ELF-1 (cell line): Measurements from ENCODE around the gene CHD9.
A peak's percentile ranks its signal among the peaks of the same experiment; 100 is the strongest.

Source experiments
- DNase-seq: peaks from one replicate; pipeline ENCODE4 v3.0.0-alpha.2; 2016; ENCODE audit warnings: low read depth, low spot score

The CHD9 gene

DNA sequence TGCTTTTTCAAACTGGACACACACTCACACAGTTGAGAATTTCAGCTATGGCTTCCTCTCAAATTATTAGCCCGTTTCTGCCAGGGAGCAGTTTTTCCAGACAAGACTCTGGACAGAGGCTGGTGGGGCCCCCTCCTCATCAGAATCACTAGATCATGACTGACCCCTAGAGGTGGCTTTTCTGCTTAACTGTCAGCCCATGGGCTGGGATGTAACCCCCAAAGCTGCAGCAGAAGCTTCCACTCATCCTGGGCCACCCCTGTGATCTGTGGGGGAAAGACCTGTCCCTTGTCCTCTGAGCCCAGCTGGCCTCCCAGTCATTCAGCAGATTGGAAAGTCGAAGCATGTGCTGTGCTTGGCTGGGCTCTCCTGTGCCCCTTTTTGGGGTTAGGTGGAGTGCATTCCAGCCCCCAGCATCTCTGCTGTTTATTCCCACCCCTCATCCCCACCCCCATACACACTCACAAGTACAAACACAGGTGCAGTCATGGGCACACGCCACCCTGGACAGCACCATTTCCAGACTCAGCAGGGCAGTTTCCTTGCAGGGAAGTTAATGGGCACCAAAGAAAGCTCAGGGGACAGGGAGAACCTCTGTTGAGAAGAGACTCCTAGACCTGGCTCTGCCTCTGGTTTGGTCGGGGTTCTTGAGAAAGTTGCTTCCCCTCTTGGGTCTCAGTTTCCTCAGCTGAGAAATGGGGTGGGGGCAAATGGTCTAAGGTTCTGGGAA, 301.9 kb downstream of the CHD9 start:
- DNase-seq, result peak; percentile 14

DNA sequence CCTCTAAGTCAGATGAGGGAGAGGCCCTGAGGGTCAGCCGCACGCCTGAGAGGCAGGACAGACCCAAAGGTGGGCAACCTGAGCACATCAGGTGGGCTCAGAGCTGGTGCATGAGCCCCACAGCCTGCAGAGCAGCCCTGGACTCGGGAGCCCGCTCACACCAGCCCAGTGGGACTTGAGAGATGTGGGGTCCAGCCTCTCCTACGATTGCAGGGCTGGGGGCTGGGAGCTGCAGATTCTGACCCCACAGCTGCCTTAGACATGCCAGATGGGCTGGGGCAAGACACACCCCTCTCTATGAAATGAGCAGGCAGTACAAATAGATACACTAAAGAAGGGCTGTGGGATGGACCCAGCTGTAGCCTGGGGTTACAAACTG, 302.4 kb downstream of the CHD9 start:
- DNase-seq, result no peak

DNA sequence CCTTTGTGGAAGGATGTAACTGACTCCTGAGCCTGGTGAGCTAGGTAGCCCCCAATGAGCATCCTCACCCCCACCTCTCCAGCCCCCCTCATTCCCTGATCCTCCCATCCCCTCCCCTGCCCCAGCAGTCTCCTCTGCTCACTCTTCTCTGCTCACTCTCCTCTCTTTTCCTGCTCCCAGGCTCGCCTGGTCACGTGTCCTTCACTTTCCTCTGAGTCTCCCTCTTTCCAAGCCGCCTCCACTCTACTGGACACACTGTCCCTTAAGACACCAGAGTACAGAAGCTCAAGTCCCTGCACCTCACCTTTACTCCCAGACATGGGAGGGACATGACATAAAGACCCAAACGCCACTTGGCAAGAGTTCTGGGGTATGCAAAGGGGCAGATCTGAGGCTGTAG, 303.2 kb downstream of the CHD9 start:
- no peak for DNase-seq

DNA sequence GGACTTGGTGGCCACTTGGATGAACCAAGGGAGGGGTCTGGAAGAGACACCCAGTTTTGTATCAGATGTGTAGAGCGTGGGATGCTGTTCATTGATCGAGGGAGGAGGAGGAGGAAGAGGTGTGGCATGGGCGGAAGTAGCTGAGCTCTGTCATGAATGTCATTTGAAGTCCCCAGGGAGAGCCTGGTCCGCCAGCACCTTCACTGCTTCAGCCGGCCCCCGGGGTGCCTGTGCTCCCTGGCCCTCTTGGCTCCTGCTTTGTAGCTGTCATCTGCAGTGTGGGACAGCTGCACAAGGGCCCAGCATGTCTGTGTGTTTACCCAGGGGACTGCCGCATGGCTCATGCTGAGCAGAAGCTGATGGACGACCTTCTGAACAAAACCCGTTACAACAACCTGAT, 304.1 kb downstream of the CHD9 start:
- no peak for DNase-seq

DNA sequence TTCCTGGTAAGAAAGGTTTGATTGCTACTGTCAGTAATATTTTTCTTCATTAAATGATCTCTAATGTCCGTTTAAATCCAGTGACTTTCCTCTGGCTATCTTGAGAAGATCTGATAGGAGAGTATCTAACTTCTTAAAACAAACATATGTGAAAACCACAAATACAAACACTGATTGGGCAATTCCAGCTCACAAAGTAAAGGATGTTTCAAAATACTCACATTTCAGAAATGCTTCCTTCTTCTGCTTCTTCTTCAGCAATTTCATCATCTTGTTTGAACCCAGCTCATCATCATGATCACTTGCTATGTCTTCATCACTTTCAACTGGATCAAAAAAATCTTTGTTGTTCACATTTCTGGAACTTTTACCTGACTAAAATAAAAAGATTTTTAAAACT, 315.1 kb downstream of the CHD9 start:
- DNase-seq, result no peak

DNA sequence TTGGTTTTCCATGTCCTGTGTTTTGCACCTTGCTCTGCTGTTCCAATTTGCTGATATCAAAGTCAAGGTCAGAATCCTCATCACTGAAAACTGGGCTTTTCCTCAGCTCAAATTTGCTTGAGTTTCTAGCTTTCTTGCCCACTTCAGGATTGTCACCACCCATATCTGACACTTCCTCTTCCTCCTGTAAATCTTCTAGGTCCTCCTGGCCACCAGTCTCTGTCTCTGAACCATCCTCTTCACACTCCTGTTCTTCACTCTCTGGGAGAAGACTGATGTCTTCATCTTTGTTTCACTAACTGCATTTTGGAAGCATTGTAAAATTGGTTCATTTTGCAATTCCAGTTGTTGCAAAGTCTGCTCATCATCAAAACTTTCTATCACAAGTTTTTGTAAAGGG, 316.0 kb downstream of the CHD9 start:
- DNase-seq, result no peak

DNA sequence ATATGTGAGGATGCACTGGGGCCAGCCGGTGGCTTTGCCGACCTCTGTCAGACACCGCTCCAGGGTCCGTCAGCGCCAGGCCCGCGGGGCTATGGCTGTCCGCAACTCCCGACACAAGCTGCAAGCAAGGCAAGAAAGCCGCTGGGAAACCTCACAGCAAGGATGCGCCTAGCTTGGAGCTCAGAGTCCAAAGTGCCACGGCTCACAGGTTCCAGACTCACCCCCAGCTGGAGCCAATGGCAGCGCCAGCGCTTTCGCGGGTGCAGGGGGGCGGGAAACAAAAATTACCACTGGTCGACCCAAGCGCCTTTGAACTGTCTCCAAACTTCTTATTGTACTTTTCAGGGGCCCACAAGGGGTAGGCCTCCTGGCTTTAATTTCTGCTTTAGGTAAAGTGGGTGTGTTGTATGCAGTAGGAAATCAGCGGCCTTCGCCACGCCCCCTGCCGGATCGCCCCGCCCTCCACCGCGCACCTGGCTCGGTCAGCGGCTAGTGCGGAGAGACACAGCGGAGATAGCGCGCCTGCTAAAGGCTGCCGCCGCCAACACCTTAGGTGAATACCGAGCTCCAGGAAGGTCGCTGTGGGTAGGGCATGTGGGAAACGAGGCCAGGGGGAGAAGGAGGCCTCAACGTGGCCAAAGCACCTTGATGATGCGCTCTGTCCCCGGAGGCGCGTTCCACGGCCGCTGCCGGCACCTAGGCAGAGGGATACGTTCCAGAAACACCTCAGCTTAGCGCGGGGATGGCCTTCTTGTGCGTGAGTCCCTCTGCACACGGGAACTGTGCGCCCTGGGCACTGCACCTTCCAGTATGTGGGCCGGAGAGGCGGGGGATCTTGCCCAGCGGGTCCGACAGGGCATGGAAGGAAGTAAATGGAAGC, 318.4 kb downstream of the CHD9 start:
- peak; percentile 77 for DNase-seq

DNA sequence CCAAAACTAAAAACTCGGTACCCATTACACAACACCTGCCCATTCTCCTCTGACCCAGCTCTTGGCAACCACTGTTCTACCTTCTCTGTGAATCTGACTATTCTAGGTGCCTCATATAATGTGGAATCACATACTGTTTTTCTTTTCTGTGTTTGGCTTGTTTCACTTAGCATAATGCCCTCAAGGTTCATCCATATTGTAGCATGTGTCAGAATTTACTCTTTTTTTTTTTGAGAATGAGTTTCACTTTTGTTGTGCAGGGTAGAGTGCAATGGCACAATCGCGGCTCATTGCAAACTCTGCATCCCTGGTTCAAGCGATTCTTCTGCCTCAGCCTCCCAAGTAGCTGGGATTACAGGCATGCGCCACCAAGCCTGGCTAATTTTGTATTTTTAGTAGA, 320.0 kb downstream of the CHD9 start:
- no peak for DNase-seq

DNA sequence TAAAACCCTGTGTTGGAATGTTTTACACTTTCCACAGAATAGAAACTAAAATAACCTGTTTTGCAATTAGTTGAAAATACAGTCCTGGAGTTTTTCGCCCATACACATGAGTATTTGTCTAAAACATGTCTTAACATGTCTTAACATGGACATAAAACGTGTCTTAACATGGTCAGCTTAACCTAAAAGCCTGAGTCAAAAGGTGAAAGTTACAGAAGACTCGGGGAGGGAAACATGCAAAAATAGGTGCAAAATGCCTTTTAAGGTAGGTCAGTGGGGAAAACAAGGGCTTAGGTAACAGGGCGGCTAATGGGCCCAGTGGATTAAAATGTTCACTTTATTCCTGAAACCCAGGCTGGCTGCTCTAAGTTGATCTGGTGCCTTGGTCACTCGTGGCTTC, 323.3 kb downstream of the CHD9 start:
- DNase-seq, result no peak
